Mesothelial cell of epicardium (in vitro differentiated cells): Measurements from ENCODE around the gene RLN3. TPM values are rescaled to one million over a fixed set of nuclear protein-coding genes. Genes with fewer than 3 reads are reported as not detected.

Experiments used
- DNase-seq, 2 experiments: peaks; one replicate each; pipeline ENCODE4 v3.0.0; 2021; ENCODE audit warnings: low spot score in 2 of 2; ENCODE audit not compliant: unreplicated experiment in 2 of 2
- H3K27ac Mint-ChIP-seq: 2 replicates; pipeline ENCODE4 v1.8.0; 2021; ENCODE audit warnings: mixed read lengths
- H3K27me3 Mint-ChIP-seq: 2 replicates; pipeline ENCODE4 v1.8.0; 2021; ENCODE audit warnings: low read depth, mixed read lengths
- H3K36me3 Mint-ChIP-seq: 2 replicates; pipeline ENCODE4 v1.8.0; 2021; ENCODE audit warnings: mixed read lengths
- H3K4me1 Mint-ChIP-seq: 2 replicates; pipeline ENCODE4 v1.8.0; 2021; ENCODE audit warnings: mixed read lengths
- H3K4me3 Mint-ChIP-seq: 2 replicates; pipeline ENCODE4 v1.8.0; 2021; ENCODE audit warnings: mild to moderate bottlenecking, moderate library complexity, mixed read lengths
- H3K9me3 Mint-ChIP-seq: 2 replicates; pipeline ENCODE4 v1.8.0; 2021; ENCODE audit warnings: mixed read lengths
- total RNA-seq: library from RNA; stranded (reverse); gene quantifications from 3 replicates; pipeline ENCODE4 v1.2.1, GENCODE V29; 2021
- TF ChIP-seq, protein P1 (sequence below): fragments of 200-600 bp; sonication (generic); IDR thresholded peaks from one replicate; pipeline ENCODE4 v1.5.0; 2021; ENCODE audit warnings: antibody characterized with exemption; ENCODE audit not compliant: unreplicated experiment

Gene RLN3
- total RNA-seq, 1 donor from 2014 or later: not detected

DNA sequence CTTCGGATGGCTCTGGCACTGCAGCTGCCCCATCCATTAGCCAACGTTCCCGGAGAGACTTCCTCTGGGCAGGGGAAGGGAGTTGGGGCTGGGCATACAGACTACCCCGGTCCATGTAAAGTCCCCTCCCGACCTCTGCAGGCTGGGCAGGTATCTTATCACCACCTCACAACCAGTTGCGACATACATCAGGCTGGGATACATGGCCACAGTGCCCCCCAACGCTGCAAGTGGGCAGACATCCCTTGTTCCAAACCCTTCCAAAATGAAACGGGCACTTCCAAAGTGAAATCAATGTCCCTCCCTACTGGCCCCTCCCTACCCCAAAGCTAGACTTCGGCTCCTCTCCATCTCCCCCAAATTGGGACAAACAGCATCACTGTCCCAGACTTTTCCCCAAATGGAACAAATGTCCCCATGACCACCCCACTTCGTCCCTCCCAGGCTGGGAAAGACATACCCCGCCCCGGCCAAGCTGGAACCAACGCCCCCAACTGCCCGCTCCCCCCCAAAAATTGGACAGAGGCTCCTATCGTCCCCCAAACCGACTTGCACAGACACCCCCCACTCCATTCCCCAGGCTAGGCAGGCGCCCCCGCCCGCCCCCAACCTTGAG lies 28.9 kb downstream of the RLN3 start:
- no peak for DNase-seq
- peaks cover 51% of the 10 kb centered on the region for H3K27me3 Mint-ChIP-seq
- TF ChIP-seq, protein P1, sequence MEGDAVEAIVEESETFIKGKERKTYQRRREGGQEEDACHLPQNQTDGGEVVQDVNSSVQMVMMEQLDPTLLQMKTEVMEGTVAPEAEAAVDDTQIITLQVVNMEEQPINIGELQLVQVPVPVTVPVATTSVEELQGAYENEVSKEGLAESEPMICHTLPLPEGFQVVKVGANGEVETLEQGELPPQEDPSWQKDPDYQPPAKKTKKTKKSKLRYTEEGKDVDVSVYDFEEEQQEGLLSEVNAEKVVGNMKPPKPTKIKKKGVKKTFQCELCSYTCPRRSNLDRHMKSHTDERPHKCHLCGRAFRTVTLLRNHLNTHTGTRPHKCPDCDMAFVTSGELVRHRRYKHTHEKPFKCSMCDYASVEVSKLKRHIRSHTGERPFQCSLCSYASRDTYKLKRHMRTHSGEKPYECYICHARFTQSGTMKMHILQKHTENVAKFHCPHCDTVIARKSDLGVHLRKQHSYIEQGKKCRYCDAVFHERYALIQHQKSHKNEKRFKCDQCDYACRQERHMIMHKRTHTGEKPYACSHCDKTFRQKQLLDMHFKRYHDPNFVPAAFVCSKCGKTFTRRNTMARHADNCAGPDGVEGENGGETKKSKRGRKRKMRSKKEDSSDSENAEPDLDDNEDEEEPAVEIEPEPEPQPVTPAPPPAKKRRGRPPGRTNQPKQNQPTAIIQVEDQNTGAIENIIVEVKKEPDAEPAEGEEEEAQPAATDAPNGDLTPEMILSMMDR: no peak
- H3K27ac Mint-ChIP-seq: no peak overlapping the region
- H3K9me3 Mint-ChIP-seq: no peaks in the 10 kb centered on the region
- H3K4me3 Mint-ChIP-seq: peak overlapping the region; percentile 42
- H3K36me3 Mint-ChIP-seq: peaks cover 5% of the 10 kb centered on the region
- H3K4me1 Mint-ChIP-seq: peaks cover 8% of the 10 kb centered on the region

DNA sequence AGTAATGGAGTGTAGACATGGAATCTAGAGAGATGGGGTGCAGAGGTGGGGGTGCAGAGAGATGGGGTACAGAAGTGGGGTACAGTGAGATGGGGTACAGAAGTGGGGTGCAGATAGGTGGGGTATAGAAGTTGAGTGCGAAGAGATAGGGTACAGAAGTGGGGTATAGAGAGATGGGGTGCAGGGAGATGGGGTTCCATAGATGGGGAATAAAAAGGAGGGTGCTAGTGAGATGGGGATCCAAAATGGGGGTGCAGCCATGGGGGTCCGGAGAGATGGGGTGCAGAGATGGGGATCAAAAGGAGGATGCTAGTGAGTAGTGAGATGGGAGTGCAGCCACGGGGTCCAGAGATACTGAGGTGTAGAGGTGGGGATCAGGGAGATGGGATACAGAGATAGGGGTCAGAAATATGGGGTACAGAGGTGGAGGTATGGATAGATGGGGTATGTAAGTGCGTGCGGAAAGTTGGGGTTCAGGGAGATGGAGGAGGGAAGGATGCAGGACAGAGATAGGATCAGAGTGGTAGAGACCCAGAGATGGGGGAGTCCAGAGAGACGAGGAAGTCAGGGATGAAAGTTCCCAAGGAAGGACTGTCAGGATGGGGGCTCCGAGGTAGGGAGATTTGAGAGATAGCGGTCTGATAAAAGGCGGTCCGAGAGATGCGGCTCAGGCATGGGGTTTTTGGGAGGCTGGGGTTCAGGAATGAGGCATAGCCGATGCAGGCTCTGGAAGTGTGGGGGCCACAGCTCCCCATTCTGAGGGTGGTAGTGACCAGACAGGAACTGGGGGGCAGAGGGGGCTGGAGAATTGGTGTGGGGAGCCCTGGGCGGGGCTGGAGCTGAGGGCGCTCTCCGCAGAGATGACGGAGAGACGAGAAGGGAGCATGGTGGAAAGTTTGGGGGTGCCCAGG lies 30.5 kb downstream of the RLN3 start:
- Mint-ChIP-seq H3K9me3 (no peaks in the 10 kb centered on the region), H3K4me3 (peak overlapping the region; percentile 11), H3K27me3 (peaks cover 51% of the 10 kb centered on the region), H3K36me3 (no peaks in the 10 kb centered on the region), H3K27ac (no peak overlapping the region), H3K4me1 (peaks cover 10% of the 10 kb centered on the region)
- TF ChIP-seq, protein P1: no peak
- DNase-seq: no peak

DNA sequence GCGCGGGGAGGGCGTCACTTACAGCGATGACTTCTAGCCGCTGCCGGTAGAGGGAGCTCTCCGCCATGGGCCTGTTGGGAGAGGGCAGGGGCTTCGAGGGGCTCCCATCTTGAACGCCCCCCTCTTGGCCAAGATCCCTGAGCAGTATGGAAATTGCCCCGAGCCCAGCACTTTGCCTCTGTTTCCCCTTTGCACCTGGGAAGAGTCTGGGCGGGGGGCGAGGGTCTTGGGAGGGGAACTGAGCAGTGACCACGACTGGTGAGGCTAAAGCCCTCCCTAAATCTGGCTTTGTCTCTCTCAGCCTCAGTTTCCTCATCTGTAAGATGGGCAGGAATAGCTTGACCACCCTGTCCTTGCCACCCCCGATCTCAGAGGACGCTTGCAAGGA lies 31.1 kb downstream of the RLN3 start:
- Mint-ChIP-seq H3K27me3 (peaks cover 48% of the 10 kb centered on the region), H3K9me3 (no peaks in the 10 kb centered on the region), H3K4me1 (peaks cover 10% of the 10 kb centered on the region), H3K4me3 (no peak overlapping the region), H3K36me3 (no peaks in the 10 kb centered on the region), H3K27ac (no peak overlapping the region)
- TF ChIP-seq, protein P1: peak; percentile 27
- DNase-seq: no peak

DNA sequence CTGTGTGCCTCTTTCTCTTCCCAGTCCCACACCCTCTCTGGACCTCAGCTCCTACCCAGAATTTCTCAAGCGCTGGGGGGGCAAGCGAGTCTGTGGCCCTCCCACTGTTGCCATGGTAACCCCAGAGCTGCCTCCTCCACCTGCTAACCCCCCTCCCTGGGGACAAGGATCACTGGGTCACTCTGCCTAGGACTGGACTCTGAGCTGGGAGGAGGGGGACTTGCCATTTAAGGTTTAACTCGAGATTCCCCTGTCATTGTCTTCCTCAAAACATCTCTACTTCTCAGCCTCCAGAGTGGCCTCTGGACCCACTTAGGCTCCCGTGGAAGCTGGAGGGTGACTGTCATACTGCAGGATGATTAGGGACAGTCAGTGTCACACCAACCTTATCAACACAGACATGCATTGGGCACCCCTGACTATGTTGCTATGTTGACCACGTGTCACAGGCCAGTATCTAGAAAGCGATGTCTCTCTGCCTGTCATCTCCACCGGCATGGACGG lies 31.8 kb downstream of the RLN3 start:
- H3K27me3 Mint-ChIP-seq: peaks cover 42% of the 10 kb centered on the region
- peaks cover 10% of the 10 kb centered on the region for H3K4me1 Mint-ChIP-seq
- DNase-seq: no peak
- no peak overlapping the region for H3K4me3 Mint-ChIP-seq
- H3K9me3 Mint-ChIP-seq: no peaks in the 10 kb centered on the region
- no peaks in the 10 kb centered on the region for H3K36me3 Mint-ChIP-seq
- TF ChIP-seq, protein P1: no peak
- H3K27ac Mint-ChIP-seq: no peak overlapping the region

DNA sequence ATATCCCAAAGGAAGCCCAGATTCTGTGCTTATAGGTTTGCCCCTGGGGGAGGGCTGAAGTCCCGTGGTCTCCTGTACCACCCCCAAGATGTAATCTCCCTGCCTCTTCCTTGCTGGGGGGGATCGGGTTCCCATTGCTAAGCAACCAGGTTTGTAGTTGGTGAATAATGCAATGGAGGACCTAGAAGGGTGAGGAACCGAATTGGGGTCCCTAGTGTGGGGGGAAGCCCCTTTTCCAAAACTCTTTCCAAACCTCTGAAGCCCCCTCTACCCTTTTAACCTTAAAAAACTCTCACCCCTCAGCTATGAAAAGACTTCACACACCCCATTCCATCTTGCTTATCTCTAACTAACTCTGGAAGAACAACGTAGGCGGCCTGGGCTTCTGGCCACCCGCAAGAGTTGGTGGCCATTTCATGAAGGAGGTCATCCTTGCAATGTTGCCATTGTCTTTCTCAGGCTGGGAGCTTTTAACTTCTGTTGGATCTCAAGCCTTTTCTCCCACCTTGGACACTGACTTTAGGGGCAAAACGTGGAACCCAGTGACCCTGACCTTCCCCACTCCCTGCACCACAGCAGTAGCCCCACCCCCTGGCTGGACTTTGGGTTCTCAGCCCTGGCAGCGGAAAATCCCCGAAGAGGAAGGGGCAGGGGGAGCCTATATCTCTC lies 33.3 kb downstream of the RLN3 start:
- H3K36me3 Mint-ChIP-seq: no peaks in the 10 kb centered on the region
- TF ChIP-seq, protein P1: no peak
- H3K27me3 Mint-ChIP-seq: peaks cover 38% of the 10 kb centered on the region
- DNase-seq: no peak
- peaks cover 10% of the 10 kb centered on the region for H3K4me1 Mint-ChIP-seq
- H3K9me3 Mint-ChIP-seq: no peaks in the 10 kb centered on the region
- no peak overlapping the region for H3K27ac Mint-ChIP-seq
- no peak overlapping the region for H3K4me3 Mint-ChIP-seq
